NCI-H1105 (cell line): ENCODE data around the gene SEC22B.
"Not testable (repeated sequence)": the region's sequence is repeated elsewhere in the genome, so short reads cannot be mapped to it uniquely, and the experiment has no call there.

Experiments used
- DNase-seq: peaks from one replicate; lab custom pipeline; 2025; lab: John Stamatoyannopoulos, UW

The SEC22B gene

GRCh38 chr1:120145806-120146205, 30.5 kb downstream of the SEC22B start:
- DNase-seq = not testable (repeated sequence)

DNA sequence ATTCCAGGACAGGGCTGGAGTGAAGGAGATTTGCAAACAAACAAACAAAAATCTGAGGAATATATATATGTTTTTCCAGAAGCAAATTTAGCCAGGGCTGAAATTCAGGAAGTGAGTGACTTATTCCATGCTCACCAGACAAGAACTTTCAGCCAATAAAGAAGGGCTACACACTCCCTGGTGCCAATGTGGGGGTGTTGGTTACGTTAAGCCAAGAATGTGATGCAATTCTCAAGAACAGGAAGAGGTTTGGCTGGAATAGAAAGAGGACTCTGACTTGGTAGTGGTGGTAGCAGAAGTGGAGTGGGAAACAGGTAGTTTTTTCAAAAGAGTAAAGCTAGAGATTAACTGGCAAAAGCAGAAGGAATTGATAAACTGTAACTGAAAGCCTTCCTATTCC, 31.7 kb downstream of the SEC22B start:
- DNase-seq = not testable (repeated sequence)

- not testable (repeated sequence) for DNase-seq
These were observed 32.2 kb downstream of the SEC22B start for GRCh38 chr1:120144169-120144568.

GRCh38 chr1:120143334-120143733, 33.0 kb downstream of the SEC22B start:
- not testable (repeated sequence) for DNase-seq

DNA sequence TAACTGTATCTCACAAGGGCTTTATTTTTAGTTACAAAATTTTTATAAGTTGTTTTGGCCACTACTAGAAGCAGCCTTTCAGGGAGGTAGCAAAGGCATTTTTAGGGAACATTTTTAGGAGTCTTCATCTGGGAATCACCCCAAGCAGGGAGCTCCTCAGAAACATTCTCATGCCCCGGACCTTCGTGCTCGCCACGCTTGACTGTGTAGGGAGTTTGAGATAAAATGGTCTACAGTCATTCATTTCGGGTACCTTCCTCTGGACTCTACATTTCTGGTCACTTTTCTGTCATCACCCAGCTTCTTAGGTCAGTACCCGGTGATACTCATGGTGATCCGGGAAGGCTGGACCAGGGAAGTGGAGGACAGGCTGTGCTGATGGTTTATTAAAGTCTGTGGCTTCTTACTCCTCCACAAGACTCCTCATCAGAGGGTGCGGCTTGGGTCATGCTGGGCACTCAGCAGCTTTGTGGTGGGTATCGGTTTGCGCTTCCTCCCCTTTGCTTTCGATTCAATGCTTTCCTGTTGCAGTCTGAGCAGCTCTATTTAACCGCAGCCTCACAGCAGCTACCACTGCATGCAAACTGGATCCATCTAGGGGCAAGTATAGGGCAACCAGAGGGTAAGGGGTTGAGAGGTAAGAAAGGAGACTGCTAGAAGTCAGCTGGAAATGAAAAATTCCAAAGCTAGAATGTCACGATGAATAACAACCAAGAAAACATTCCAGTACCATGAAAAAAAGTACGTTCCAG, 33.6 kb downstream of the SEC22B start:
- DNase-seq = not testable (repeated sequence)

- DNase-seq = not testable (repeated sequence)
These were observed 34.5 kb downstream of the SEC22B start for GRCh38 chr1:120141865-120142264.

DNA sequence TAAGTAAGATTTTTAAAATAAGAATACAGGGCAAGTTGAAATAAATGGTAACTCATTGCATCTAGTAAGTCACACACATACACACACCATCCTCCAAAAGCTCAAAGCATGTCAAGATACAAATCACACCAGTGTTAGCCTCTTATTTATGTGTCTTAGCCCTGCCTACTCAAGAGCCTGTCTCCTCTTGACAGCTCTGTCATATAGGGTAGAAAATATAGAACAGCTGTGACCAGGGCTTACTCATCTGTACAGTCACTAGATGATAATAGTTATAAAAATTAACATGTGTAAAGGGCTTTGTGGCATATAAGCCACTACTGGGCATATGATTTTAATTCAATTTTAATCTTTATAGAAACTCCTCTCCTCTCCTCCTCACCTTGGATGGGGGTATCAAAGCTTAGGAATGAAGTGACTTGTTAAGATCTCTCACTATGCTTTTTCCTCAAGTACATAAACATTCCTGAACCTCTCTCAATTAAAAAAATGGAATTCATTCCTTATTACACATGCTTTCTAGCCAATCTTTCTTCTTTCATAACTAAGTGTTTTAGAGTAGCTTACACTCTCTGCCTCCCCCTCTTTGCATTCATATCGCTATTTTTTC, 35.6 kb downstream of the SEC22B start:
- DNase-seq = not testable (repeated sequence)

GRCh38 chr1:120136086-120136485, 40.2 kb downstream of the SEC22B start:
- DNase-seq = not testable (repeated sequence)

- not testable (repeated sequence) for DNase-seq
These were observed 42.4 kb downstream of the SEC22B start for GRCh38 chr1:120133928-120134325.

GRCh38 chr1:120133228-120133927, 42.9 kb downstream of the SEC22B start:
- DNase-seq = no peak

- DNase-seq = not testable (repeated sequence)
These were observed 43.9 kb downstream of the SEC22B start for GRCh38 chr1:120132406-120132763.

DNA sequence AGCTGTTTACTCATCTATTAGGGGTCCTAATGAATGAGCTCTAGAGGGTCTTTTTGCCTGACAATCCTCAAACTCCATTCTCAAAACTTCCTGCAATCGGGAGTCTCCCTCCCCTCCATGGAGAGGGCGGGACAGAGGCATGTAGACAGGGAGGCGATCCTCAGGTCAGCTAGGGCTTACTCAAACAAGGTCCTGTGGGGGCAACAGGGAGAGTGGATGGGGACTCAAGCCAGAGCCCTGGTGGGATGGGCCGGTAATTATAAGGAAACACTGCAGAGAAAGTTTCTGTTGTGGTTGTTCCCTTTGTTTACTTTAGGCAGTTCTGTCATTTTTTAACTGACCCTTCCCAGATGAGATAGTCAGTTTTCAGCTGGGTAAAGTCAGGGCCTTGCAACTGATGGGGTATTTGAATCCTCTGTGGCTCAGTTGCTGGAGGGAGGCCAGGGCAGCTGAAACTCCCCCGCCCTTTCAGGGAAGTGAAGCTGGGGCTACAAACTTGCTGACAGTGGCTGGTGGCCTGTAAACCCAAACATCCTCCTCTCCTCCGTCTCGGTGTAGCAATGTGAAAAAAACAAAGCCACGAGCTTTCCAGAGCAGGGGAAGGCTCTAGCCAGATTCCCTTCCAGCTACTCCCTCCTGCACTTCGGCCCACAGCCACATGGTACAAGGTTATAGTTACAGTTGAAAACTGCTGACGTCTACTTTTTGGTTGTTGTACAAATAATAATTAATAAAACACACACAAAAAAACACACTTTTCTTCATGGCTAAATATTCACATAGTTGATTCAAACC, 44.5 kb downstream of the SEC22B start:
- not testable (repeated sequence) for DNase-seq

GRCh38 chr1:120127921-120128320, 48.4 kb downstream of the SEC22B start:
- DNase-seq = not testable (repeated sequence)

- DNase-seq = not testable (repeated sequence)
These were observed 50.1 kb downstream of the SEC22B start for GRCh38 chr1:120126216-120126615.

GRCh38 chr1:120124628-120125027, 51.7 kb downstream of the SEC22B start:
- DNase-seq = not testable (repeated sequence)

DNA sequence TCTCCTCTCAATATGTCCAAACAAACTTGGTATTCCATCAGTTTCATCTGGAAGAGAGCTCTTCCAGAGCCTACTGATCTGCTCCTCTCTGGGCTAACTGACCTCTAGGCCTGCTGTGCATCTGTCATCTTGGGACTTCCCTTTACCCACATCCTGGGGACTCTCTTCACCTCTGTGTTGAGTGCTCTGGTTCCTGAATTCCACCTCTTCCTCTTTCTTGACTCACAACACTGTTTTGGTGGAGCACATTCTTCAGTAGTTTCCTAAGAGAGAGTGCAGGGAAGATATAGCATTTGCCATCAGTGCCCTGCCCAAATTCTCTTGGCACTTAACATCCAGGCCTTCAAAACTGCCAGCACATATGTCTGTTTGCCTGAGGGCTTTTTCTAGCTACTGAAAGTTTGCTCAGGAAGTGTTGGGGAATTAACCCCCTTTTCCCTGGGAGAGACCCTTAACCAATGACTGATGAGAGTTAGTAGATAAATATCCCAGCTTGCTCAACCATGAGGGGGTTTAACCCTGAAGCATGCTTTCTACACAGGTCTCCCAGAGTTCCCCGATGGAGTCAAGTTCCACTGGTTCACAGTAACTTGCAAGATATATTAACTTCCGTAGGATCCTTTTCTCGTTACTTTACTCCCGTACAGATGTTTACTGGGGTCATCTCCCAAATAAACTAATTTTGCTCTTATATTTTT, 52.4 kb downstream of the SEC22B start:
- DNase-seq = not testable (repeated sequence)

GRCh38 chr1:120122262-120122893, 53.9 kb downstream of the SEC22B start:
- not testable (repeated sequence) for DNase-seq

DNA sequence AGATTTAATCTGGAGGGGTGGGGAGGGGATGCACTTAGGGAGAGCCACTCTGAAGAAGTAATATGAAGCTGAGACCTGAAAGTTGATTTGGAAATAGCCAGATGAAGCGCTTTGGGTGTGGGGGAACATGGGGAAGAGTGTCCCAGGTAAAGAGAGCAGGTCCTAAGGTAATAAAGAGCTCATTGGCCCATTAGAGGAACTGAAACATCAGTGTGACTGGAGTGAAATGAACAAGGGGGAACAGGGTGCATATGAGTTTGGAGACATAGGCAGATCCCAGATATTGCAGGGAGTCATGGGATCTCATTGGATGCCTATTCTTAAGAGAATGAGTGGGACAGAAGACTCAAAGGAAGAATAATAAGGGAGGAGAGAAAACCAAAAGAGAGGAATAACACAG, 54.5 kb downstream of the SEC22B start:
- DNase-seq = not testable (repeated sequence)

- DNase-seq = not testable (repeated sequence)
These were observed 55.8 kb downstream of the SEC22B start for GRCh38 chr1:120120525-120120924.

GRCh38 chr1:120117371-120118177, 58.7 kb downstream of the SEC22B start:
- not testable (repeated sequence) for DNase-seq
